Hepatic stellate cell (primary cell): ENCODE data around the gene NRK.
"Not testable (repeated sequence)": the region's sequence is repeated elsewhere in the genome, so short reads cannot be mapped to it uniquely, and the experiment has no call there.

ENCODE experiments used
- DNase-seq: peaks from one replicate; pipeline ENCODE4 v3.0.0; 2011; ENCODE audit warnings: low spot score

NRK gene

GRCh38 chrX:105880491-105880890 is 58.2 kb downstream of the NRK start:
- DNase-seq = no peak

DNA sequence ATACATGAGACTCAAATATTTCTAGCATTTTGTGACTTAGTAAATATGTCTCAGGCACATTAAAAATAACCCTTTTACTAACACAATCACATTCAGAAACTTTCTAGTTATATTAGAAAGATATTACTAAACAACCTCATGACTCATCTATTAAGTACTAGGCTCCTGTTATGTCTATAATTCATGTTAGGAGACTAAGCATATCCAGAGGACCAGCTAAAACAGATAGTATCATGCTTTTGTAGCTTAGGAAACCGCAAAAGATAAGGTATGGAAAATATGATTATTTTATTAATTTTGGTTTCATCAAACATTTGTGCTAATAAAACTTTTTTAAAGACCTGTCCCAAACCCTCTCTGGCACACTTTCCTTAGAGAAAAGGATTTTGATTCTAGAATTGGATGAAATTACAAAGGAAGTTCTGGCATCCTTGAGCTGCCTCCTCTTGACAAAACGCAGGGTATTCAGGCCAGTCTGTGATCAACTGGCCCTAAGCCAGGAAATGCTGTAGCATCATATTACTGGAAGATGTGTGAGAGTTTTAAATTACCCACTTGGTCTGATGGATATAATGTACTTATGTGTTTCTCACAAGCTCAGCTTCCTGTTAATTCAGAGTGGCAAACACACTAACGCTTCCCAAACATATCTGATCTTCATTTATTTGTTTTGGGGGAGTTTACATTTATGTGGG is 60.4 kb downstream of the NRK start:
- DNase-seq = no peak

DNA sequence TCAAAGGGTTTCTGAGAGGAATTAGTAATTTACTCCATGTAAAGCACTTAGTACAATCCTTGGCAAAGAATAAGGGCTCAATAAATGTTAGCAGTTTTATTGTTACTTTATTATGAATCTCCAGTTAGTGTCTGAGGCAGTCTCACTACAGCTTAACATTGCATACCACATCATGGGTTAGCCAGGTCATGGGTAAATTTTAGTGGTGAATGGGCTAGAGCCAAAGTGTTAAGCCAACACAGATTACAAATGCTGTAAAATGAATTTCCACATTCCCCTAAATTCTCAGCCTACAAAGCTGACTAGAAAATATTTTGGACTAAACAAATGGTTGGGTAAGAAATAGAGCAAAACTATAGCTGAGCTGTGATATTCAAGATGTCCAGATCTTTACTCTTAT is 72.4 kb downstream of the NRK start:
- DNase-seq = no peak

GRCh38 chrX:105909576-105909975 is 87.2 kb downstream of the NRK start:
- DNase-seq = no peak

DNA sequence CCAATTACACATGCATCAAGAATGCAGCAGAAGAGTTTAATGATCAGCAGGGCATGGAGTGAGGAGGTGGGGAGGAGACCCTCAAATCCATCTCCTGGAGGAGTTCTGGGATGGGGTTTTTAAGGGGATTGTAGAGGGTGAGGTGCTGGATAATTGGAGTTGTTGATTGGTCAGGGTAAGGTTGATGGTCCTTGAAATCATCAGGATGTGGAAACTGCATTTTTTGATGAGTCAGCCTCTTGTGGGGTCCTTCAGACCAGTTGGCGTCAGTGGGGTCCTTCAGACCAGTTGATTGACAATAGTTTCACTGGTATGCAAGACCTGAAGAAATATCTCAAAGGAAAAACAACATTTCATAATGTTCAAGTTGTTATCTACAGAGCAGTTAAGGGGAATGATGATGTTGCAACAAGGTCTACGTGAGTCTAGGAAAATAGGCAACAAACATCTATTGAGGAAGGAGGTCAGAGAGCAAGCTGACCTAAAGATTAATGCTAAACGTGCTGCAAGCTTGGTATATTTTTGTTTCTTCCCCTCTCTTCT is 88.3 kb downstream of the NRK start:
- no peak for DNase-seq

DNA sequence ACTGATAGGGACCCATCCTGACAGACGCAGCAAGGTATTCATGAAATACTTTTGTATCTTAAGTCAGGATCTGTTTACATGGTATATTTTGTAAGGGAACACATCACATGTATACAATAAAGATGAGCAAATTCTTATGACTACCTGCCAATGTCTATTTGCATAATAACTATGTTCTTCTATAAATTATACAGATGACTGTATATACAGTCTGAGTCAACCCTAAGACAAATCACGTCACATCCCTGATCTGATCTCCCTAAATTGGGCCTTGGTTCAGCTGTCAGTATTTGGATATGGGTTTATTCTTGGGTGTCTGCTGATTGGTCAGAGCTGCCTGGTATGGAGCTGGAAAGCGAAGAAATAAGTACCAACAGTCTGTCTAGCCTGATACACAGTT is 122.9 kb downstream of the NRK start:
- no peak for DNase-seq

GRCh38 chrX:105969487-105969886 is 147.1 kb downstream of the NRK start:
- DNase-seq = no peak

- DNase-seq = no peak
Observed at GRCh38 chrX:105972690-105973386, 150.5 kb downstream of the NRK start.

DNA sequence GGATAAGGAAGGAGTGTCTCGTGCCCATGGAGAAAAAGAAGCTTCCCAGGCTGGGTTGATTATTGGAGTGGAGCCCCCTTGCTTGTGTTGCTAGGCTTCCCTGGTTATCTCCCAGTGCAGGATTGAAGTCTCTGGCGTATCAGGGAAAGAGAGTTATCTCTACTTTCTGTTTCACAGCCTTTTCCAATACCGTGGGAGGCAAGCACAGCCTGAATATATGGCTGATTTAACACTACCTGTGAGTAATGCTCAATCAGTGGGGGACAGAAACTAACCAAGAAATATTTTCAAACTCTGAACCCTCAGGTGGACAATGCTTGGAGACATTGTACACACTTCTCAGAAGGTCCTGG is 151.0 kb downstream of the NRK start:
- no peak for DNase-seq

DNA sequence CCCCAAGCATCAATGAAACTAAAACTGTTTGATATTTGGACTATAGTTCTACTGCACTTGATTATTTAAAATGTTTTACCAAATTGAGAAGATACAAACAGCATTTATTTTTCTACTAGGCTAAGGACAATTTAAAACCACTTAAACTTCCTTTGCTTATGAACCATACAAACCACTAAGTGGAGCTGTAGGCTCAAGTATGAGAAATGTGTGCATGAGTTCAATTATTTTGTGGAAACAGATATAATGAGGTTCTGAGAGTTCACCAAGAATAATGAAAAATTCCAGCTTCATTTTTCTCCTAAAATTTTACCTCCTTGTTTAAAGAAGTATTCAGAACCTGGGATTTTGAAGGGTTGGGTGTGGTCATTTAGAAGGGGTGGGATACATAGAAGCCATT is 153.0 kb downstream of the NRK start:
- DNase-seq = no peak

GRCh38 chrX:105981772-105982485 is 159.6 kb downstream of the NRK start:
- DNase-seq = no peak

- DNase-seq = not testable (repeated sequence)
Observed at GRCh38 chrX:105988487-105988886, 166.1 kb downstream of the NRK start.

GRCh38 chrX:105999294-105999693 is 177.0 kb downstream of the NRK start:
- no peak for DNase-seq

DNA sequence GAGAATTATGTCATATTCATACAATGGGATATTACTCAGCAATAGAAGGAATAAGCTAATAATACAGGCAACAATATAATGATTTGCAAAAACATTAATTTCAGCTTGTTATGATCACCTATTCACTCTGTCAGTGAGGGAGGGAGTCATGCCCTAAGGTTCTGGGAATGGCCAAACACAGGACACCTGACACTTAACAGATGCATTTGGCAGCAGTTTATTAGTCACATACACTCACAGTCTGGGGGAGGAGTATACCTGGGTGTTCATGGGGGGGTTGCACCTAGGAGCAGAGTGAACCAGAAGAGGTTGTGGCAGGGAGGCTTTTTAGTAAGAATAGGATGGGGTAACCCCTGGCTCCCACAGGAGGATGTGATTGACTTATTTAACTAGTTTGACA is 177.9 kb downstream of the NRK start:
- no peak for DNase-seq

DNA sequence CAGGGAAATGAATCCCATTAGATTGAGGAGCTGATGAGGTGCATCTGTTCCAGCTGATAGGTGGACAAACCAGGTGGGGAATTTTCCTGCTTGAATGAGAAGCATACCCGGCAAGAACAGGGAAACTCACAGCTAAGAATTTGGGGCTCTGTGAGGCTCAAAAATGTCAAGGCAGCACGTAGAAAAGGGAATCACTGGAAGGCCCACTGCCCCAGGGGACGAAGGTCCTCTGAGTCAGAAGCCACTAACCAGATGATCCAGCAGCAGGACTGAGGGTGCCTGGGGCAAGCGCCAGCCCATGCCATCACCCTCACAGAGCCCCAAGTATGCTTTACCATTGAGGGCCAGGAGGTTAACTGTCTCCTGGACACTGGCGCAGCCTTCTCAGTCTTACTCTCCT is 178.3 kb downstream of the NRK start:
- not testable (repeated sequence) for DNase-seq

DNA sequence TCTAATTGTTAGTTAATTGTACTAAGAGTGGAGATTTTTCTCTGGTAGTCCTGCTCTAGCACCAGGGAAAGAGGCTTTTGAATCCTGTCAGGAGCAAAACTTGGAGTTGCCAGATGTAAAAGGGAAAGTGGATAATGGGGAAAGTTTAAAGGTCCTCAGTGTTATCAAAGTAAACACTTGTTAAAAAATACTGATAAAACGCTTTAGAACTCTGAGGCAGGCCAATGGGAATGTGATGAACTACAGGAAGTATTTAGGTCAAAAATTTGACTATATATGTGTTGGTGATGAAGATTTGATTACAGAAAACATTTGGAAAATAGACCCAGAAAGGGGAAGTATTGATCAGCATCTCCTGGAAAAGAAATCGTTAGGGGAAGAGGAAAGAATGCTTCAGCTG is 183.3 kb downstream of the NRK start:
- DNase-seq = no peak

DNA sequence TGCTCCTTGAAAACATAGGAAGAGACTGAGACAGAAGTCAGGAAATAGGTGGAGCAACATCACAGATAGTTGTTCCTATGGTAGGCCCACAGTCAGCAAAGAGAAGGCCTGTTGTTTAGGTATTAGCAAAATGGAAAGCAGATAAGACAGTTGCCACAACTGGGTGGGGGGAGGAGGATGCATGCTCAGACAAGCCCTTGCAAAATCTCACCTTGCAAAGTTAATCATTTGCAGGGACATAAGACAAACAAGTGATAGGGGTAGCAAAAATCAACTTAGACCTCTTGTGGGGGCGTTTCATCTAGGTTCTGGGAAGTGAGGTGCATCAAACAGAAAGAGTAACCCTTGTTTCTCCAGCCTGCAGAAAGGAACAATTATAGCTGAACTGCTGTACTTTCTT is 185.5 kb downstream of the NRK start:
- no peak for DNase-seq
